HFF-Myc (cell line): Measurements from ENCODE around the gene MUCL3.

Source experiments
- DNase-seq: peaks from one replicate; pipeline ENCODE4 v3.0.0-alpha.2; 2011; ENCODE audit warnings: low read depth; ENCODE audit errors: extremely low read depth
- H3K4me3 ChIP-seq: replicated peaks from 2 replicates; pipeline ENCODE4 v1.5.1; 2011; ENCODE audit warnings: low read depth, mild to moderate bottlenecking, control low read depth, low read length
- TF ChIP-seq, protein P1 (sequence below): IDR thresholded peaks from 2 replicates; pipeline ENCODE4 v1.5.1; 2012; ENCODE audit warnings: mild to moderate bottlenecking, low read depth, low read length, control low read depth; ENCODE audit errors: missing control alignments

MUCL3 gene, protein sequence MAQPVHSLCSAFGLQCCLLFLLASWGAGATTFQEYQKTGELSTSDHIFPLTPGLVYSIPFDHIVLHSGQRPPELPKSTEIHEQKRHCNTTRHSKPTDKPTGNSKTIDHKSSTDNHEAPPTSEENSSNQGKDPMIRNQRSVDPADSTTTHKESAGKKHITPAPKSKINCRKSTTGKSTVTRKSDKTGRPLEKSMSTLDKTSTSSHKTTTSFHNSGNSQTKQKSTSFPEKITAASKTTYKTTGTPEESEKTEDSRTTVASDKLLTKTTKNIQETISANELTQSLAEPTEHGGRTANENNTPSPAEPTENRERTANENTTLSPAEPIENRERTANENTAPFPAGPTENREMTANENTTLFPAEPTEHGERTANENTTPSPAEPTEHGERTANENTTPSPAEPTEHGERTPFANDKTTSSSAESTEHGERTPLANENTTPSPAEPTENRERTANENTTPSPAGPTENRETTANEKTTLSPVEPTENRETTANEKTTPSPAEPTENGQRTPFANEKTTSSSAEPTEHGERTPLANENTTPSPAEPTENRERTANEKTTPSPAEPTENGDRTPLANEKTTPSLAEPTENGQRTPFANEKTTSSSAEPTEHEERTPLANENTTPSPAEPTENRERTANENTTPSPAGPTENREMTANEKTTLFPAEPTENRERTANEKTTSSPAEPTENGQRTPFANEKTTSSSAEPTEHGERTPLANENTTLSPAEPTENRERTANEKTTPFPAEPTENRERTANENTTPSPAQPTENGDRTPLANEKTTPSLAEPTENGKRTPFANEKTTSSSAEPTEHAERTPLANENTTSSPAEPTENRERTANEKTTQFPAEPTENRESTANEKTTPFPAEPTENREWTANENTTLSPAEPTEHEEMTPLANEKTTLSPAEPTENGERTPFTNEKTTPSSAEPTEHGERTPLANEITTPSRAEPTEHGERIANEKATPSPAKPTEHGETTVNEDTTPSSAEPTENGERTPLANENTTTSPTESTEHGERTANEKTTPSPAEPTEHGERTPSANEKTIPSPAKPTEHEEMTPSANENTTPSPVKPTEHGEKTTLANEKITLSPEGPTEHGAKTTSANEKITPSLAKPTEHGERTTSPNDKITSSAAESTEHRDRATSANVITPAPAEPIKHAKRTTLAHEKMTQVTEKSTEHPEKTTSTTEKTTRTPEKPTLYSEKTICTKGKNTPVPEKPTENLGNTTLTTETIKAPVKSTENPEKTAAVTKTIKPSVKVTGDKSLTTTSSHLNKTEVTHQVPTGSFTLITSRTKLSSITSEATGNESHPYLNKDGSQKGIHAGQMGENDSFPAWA (N-terminal part only)

DNA sequence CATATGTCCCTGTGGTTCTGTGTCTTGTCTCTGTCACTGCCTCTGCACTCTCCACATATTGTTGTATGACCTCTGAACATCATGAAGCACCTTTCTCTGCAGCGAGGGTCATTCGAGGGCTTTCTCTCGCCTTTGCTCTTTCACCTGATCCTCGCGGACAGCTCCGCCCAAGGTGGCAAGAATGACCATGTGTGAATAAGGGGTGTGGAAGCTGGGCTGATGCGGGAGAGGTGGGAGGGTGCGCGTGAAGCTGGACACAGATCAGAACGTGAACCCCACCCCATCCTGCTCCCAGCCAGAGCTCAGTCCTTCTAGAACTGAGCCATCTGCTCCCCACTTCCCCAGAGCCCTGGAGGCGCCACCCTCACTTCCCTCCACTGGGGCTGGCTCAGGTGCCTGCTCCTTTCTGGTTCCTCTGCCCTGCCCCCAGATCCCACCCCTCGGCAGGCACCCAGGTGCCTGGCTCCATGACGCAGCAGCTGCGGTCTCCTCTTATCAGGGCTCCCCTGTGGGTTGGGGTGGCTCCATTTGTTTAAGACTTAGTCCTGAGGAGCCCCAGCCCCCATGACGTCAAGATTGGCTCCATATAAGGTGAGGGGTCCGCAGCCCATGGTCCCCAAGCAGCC, at the start of gene MUCL3:
Gene MUCL3, plus strand, starts transcription at position 613 of the 626 bp plus-strand sequence. CDS start 27 bp downstream, outside the sequence.
- no peak for DNase-seq
- no peak within 1 kb of the TSS for H3K4me3 ChIP-seq
- TF ChIP-seq, protein P1, sequence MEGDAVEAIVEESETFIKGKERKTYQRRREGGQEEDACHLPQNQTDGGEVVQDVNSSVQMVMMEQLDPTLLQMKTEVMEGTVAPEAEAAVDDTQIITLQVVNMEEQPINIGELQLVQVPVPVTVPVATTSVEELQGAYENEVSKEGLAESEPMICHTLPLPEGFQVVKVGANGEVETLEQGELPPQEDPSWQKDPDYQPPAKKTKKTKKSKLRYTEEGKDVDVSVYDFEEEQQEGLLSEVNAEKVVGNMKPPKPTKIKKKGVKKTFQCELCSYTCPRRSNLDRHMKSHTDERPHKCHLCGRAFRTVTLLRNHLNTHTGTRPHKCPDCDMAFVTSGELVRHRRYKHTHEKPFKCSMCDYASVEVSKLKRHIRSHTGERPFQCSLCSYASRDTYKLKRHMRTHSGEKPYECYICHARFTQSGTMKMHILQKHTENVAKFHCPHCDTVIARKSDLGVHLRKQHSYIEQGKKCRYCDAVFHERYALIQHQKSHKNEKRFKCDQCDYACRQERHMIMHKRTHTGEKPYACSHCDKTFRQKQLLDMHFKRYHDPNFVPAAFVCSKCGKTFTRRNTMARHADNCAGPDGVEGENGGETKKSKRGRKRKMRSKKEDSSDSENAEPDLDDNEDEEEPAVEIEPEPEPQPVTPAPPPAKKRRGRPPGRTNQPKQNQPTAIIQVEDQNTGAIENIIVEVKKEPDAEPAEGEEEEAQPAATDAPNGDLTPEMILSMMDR: no peak

DNA sequence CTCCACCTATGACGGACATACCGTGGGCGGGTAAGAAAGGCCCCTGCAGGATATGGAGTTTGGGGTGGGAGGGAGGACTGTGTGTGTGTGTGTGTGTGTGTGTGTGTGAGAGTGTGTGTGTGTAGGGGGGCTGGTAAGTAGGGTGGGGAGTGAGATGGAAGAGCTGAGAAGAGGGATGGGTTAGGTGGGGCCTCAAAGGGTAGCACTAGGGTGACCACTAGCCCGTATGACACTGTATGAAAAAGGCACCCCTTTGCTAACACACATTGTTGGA, 49.4 kb upstream of the MUCL3 start:
- TF ChIP-seq, protein P1: no peak
- DNase-seq: no peak

DNA sequence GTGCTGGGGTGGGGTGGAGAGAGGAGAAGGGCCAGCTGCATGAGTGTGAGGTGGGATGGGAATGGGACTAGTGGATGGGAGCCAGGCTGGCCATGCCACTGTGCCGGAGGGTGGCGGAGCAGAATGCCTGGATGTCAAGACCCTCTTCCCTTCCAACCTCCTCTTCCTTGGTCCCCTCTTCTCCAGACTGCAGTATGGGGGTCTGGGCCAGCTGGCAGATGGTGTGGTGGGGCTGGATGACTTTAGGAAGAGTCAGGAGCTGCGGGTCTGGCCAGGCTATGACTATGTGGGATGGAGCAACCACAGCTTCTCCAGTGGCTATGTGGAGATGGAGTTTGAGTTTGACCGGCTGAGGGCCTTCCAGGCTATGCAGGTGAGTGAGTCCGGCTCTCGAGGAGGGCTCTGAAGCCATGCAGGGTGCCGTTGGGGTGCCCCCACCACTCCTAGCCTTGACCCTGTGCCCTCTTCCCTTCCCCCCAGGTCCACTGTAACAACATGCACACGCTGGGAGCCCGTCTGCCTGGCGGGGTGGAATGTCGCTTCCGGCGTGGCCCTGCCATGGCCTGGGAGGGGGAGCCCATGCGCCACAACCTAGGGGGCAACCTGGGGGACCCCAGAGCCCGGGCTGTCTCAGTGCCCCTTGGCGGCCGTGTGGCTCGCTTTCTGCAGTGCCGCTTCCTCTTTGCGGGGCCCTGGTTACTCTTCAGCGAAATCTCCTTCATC, 48.8 kb upstream of the MUCL3 start:
- H3K4me3 ChIP-seq: no peak overlapping the region
- TF ChIP-seq, protein P1: no peak
- no peak for DNase-seq

More for the DNA sequence above, 49.4 kb upstream of the MUCL3 start:
- no peak overlapping the region for H3K4me3 ChIP-seq

DNA sequence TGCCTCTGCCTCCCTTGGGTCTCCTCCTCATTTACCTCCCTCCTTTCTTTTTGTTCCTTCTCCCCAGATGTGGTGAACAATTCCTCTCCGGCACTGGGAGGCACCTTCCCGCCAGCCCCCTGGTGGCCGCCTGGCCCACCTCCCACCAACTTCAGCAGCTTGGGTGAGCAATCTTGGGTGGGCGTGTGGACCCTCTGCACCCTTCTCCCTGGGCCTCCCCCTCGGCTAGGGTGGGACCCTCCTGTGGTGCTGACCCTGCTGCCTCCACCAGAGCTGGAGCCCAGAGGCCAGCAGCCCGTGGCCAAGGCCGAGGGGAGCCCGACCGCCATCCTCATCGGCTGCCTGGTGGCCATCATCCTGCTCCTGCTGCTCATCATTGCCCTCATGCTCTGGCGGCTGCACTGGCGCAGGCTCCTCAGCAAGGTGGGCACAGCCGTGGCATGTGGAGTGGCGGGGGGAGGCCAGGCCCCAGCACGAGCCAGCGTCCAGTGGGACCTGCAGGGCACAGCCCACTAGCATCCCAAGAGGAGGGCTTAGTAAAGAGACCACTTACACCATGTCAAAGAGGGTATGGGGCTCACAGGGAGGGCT, 47.7 kb upstream of the MUCL3 start:
- TF ChIP-seq, protein P1: peak; percentile 30
- no peak overlapping the region for H3K4me3 ChIP-seq
- no peak for DNase-seq

DNA sequence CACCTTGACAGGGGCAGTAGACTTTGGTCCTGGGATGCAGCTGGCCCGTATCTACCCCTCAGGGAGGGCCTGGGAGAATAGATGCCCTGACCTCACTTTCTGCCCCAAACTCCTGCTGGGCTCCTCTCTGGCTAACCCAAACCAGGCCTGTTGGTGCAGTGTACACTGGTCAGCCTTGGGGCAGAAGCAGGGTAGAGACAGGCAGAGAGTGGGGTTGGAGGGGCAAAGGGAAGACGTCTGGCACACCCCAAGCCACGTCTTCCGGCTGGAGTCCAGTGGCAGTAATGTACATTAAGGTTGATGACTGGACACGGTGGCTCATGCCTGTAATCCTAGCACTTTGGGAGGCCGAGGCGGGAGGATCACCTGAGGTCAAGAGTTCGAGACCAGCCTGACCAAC, 47.1 kb upstream of the MUCL3 start:
- no peak for DNase-seq
- TF ChIP-seq, protein P1: no peak
- H3K4me3 ChIP-seq: no peak overlapping the region
